H1 (cell line): Measurements from ENCODE around the gene EPHA8.

Source experiments
- ATF2 ChIP-seq: IDR thresholded peaks from 2 replicates; pipeline ENCODE4 v1.6.1; 2012; ENCODE audit warnings: low read length, inconsistent platforms
- CEBPB ChIP-seq: IDR thresholded peaks from 2 replicates; pipeline ENCODE4 v1.6.1; 2012; ENCODE audit warnings: low read depth, low read length
- CREB1 ChIP-seq: IDR thresholded peaks from 2 replicates; pipeline ENCODE4 v1.6.1; 2012; ENCODE audit warnings: inconsistent platforms
- E2F6 ChIP-seq: IDR thresholded peaks from 2 replicates; pipeline ENCODE4 v1.6.1; 2012; ENCODE audit warnings: inconsistent platforms
- KDM5A ChIP-seq: fragments of 200-600 bp; IDR thresholded peaks from 2 replicates; pipeline ENCODE4 v1.7.1; 2012; ENCODE audit warnings: mild to moderate bottlenecking, low read length, inconsistent platforms, mixed read lengths
- PHF8 ChIP-seq: fragments of 200-600 bp; sonication (generic); conservative IDR thresholded peaks from 2 replicates; pipeline ENCODE4 v1.7.1; 2012; ENCODE audit warnings: low read depth, mild to moderate bottlenecking, inconsistent platforms, low read length, moderate library complexity
- POLR2A ChIP-seq, 2 experiments: IDR thresholded peaks; 1 replicate in 1 of 2; 2 replicates in 1 of 2; pipeline ENCODE4 v1.6.1; 2011; ENCODE audit warnings: low read depth in 2 of 2, low read length in 2 of 2, mild to moderate bottlenecking in 2 of 2; ENCODE audit errors: control extremely low read depth in 1 of 2
- SP1 ChIP-seq: IDR thresholded peaks from 2 replicates; pipeline ENCODE4 v1.6.1; 2011; ENCODE audit warnings: low read depth, low read length
- SUZ12 ChIP-seq: fragments of 200-600 bp; sonication (generic); IDR thresholded peaks from 2 replicates; pipeline ENCODE4 v1.6.1; 2012; ENCODE audit warnings: mild to moderate bottlenecking, inconsistent platforms, low read length, moderate library complexity, mixed read lengths
- TF ChIP-seq, protein P1 (sequence below), 3 experiments: IDR thresholded peaks; 1 replicate in 2 of 3; 2 replicates in 1 of 3; pipeline versions ENCODE4 v1.5.1 to v1.6.1; 2011; ENCODE audit warnings: low read length in 3 of 3, mild to moderate bottlenecking in 3 of 3, inconsistent platforms in 2 of 3, low read depth in 1 of 3, moderate library complexity in 1 of 3; ENCODE audit not compliant: insufficient read depth in 1 of 3; ENCODE audit errors: control extremely low read depth in 1 of 3

- TF ChIP-seq POLR2A (IDR thresholded peaks at IDR 0.05; ENCODE audit: control extremely low read depth in 1 of 2, low read depth in 2 of 2, low read length in 2 of 2), result no peak
- no peak for TF ChIP-seq KDM5A
- TF ChIP-seq SP1, result 0 out of 2 replicates have a peak, but pooled peaks have one; percentile 36
- TF ChIP-seq E2F6, result no peak
- no peak for TF ChIP-seq ATF2
- TF ChIP-seq PHF8, result no peak
- TF ChIP-seq CREB1, result no peak
- TF ChIP-seq CEBPB, result no peak
- no peak for TF ChIP-seq SUZ12
- TF ChIP-seq, protein P1, sequence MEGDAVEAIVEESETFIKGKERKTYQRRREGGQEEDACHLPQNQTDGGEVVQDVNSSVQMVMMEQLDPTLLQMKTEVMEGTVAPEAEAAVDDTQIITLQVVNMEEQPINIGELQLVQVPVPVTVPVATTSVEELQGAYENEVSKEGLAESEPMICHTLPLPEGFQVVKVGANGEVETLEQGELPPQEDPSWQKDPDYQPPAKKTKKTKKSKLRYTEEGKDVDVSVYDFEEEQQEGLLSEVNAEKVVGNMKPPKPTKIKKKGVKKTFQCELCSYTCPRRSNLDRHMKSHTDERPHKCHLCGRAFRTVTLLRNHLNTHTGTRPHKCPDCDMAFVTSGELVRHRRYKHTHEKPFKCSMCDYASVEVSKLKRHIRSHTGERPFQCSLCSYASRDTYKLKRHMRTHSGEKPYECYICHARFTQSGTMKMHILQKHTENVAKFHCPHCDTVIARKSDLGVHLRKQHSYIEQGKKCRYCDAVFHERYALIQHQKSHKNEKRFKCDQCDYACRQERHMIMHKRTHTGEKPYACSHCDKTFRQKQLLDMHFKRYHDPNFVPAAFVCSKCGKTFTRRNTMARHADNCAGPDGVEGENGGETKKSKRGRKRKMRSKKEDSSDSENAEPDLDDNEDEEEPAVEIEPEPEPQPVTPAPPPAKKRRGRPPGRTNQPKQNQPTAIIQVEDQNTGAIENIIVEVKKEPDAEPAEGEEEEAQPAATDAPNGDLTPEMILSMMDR (IDR thresholded peaks at IDR 0.05; ENCODE audit: control extremely low read depth in 1 of 3, insufficient read depth in 1 of 3, low read depth in 1 of 3, low read length in 3 of 3), result peak; percentile 47 to 70 (median 52)
Measured at GRCh38 chr1:22639286-22639685, 76.0 kb downstream of the EPHA8 start.
